ENCODE results near the gene DTNB.
"Not testable (repeated sequence)": the region's sequence is repeated elsewhere in the genome, so short reads cannot be mapped to it uniquely, and the experiment has no call there.

DTNB gene

DNA sequence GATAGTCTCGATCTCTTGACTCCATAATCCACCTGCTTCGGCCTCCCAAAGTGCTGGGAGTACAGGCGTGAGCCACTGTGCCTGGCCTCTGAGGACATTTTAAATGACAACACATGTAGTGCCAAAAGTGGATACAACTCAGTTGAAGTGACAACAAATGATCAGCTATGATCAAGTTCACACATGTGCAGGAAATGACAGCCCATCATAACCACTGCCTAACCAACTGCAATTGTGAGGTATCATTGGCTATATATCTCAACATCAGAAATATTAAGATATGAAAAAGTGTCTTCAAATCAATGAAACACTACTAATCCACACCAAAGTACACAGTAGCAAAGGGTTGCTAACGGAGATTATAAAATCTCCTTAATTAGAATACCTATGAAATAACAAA is 84.8 kb downstream of the DTNB start:
- no peak for DNase-seq (ENCODE audit: low spot score)

DNA sequence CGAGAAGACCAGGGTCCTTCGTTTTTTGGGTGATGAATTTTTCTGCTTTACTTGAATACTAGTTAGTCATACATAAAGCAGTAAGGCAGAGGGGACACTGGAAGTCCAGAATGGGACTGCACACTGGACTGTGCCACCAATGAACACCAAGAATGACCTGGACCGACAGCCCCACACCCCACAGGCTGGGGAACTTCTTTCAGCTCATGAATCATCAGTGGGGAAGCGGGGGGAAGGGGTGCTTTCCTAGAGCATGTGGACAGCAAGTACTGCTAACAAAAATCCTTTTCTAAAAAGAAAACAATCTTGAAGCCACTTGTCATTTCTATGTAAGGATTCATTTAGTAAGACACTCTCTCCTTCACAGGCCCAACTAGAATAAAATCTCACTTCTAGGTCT is 86.0 kb downstream of the DTNB start:
- no peak for DNase-seq (ENCODE audit: low spot score)

DNA sequence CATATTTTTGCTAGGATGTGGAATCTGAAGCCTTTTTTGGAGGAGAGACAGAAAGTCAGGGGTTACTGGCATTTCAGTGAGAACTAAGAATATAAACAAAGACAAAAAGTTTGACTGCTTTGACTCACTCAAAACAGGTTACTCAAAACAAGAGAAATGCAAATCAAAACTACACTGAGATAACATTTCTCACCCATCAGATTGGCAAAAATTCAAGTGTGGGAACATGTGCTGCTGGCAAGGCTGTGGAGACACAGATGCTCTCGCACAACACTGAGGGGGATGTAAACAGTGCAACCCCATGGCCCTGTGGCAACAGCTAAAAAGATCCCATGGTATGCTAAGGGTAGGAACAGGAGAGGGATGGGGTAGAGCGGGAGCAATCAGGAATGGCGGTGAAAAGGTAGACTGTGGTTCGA is 86.6 kb downstream of the DTNB start:
- no peak for DNase-seq (ENCODE audit: low spot score)

DNA sequence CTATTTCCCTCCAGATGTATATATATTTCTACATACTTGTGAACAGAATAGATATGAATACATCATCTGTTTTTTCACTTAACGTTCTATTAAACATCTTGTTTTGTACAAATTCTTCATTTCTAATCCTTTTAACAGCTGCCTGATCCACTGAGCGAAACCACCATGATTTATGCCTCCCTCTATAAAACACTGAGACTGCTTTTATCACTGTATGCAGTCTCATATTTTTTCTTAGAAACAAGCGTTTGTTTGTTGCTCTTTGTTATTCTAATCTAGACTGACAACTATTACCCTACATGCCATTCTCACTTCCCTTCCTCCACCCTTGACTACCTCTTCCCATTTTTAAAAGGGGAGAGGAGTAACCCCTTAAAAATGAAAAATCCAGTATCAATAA is 88.2 kb downstream of the DTNB start:
- no peak for DNase-seq (ENCODE audit: low spot score)

DNA sequence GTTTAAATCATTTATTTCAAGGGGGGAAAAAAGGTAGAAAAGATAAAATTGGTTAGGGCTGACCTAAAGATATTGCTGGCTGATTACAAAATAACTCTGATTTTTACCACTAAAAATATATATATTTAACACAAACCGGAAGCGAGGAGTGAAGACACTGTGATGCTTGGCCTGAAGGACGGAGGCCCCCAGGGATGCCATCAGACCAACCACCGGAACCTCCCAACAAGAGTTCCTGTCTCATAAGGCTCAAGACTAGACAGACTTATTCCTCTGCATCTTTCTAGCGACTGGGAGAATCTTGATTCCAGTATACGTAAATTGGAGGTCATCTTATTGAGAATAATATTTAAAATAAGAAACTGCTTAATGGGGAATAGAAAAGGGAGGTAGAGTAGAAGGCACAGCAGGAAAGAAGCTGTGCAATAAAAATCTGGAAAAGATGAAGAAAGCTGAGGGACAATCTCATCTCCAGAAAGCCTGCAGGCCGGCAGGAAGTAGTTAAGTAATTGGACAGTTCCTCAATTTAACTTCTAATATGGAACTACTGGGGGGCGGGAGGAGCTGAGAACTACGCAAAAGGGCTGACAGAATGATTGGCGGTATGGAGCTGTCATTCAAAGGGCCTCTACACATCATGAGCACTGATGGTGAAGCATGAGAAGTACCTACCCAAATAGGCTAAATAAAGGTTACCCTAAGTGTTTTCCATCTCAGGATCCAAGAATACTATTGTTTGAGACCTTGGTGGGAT is 91.1 kb downstream of the DTNB start:
- DNase-seq (ENCODE audit: low spot score), result no peak

DNA sequence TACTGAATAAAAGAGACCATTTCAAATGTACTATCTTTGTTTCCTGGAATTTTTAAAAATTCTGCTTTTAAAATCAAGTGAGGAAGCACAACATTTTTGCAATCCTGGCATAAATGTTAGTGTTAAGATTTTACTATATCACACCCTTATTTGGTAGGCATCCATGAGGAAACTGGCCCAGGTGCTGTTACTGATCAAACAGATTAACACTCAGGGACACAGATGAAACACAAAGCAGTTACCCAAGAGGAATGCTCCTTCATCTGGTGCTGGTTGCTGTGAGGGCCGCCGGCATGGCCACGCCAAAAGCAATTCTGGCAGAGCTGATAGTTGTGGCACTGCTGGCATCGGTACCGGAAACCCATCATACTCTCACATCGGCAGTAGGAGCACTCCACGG is 96.8 kb downstream of the DTNB start:
- no peak for DNase-seq (ENCODE audit: low spot score)

DNA sequence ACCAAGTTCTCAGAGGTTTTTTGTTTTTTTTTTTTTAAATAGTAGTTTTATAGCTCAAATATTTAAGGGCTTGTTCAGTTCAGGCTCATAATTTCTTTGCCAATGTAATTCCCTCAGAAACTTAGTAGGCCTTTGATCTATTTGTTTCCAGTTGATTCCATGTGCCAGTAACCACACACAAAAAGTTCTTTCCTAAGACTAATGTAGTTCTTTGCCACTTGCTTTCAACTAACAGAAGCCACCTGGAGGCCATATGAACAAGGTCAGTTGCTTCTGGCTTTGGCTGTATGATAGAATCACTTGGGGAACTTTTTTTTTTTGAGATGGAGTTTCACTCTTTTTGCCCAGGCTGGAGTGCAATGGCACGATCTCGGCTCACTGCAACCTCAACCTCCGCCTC is 100.7 kb downstream of the DTNB start:
- no peak for DNase-seq (ENCODE audit: low spot score)

DNA sequence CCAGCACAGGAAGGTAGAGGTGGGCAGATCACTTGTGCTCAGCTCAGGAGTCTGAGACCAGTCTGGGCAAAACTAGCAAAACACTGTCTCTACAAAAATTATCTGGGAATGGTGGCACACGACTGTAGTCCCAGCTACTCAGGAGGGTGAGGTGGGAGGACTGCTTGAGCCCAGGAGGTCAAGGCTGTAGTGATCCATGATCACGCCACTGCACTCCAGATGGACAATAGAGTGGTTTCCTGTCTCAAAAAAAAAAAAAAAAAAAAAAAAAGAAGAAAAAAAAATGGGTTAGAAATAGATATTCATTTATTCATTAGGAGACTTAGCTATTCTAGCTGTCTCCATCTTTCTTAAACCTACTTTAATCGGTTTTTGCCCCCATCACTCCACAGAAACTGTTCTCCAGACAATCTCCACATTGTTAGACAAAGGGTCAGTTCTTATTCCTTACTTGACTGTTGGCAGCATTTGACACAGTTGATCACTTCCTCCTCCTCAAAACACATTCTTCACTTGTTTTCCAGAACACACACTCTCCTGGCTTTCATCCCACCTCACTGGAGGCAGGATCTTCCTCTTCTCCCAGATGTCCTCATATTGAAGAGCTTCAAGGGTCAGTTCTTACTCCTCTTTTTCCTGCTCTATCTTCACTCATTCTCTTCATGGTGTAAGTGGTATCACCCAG is 103.1 kb downstream of the DTNB start:
- peak; percentile 96 for DNase-seq (ENCODE audit: low spot score)

DNA sequence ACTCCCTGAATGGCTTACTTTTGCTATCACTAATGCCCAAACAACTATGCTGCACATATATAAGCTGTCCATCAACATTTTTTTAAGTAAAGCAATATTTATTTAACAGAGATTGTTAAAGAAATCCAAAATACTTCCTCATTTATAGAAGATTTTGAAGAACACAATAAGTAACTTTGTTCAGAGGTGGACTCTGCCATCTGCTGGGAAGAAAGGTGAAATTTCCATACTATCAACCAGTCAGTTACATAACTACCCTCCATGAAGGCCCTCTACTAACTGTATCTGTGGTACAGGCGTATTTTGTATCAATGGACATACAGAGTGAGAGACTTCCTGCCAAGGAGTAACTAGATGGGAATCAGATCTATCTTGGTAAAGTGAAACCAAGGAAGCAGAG is 106.0 kb downstream of the DTNB start:
- DNase-seq (ENCODE audit: low spot score), result peak; percentile 77

DNA sequence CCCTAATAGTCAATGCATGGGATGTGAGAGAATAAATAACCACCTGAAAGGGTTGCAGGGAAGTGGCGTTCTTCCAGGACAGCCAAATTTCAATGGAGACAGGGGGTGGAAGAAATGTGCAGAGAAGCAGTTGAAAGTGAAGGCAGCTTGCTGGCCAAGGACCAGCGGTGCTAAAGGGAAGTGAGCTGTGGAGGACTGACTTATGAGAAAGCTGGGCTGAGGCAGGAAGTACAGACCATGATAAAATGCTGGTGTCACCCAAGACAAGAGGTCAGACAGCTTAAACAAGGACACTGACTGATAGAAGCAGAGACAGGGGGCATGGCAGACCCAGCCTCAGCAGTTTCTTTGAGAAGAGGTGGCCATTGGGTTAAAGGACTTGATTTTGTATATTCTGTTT is 106.7 kb downstream of the DTNB start:
- DNase-seq (ENCODE audit: low spot score), result no peak

DNA sequence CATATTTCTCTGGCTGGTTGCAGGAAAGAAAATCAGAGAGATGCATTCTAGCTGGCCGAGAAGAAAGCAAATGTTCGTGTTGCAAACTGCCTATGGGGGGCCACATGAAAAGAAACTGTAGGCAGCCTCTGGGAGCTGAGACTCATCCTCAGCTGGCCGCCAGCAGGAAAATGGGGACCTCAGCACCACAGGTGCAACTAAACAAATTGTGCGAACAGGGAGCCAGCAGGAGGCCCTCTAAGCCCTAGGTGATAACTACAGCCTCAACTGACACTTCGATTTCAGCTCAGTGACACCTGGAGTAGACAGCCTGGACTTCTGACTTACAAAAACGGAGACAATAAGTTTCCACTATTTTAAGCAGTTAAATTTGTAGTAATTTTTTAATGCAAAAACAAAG is 107.3 kb downstream of the DTNB start:
- no peak for DNase-seq (ENCODE audit: low spot score)

DNA sequence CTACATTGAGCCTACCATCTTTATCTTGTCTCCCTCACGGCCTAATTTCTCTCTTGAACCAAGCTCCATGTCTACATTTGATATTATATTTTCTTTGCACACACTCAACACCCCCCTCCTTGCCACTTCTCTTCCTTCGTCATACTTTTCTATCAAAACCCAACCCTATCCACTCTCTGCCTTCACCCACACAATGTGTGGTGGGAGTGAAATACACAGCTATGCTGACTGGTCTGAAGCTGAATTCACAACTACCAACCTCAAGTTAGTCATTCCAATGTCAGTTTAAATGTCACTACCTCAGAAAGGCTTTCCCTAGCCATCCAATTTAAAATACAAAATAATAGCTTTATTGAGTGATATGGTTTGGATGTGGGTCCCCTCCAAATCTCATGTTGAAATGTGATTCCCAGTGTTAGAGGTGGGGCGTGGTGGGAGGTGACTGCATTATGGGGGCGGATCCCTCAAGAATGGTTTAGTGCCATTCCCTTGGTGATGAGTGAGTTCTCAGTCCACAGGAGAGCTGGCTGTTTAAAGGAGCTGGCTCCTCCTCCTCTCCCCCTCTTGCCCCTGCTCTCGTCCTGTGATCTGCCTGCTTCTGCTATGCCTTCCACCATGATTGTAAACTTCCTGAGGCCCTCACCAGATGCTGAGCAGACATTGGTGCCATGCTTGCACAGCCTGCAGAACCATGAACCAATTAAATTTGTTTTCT is 112.1 kb downstream of the DTNB start:
- no peak for DNase-seq (ENCODE audit: low spot score)

DNA sequence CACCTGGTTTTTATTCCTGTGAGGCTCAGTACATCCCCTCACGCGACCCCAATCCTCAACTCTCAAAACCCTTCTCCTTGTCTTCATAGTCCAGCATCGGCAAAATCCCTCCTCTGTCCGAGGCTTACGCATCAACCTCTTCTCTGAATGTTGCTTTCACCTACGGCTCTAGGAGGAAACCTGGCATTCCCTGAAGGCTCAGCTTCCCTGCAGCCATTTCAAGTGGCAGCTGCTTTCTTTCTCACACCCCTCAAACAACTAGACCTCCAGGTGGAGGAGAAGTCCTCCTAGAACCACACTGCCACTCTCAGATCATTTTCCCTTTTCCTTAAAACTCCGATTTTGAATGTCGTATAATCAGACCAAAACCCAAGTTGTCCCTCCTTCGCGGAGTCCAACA is 114.2 kb downstream of the DTNB start:
- no peak for DNase-seq (ENCODE audit: low spot score)

DNA sequence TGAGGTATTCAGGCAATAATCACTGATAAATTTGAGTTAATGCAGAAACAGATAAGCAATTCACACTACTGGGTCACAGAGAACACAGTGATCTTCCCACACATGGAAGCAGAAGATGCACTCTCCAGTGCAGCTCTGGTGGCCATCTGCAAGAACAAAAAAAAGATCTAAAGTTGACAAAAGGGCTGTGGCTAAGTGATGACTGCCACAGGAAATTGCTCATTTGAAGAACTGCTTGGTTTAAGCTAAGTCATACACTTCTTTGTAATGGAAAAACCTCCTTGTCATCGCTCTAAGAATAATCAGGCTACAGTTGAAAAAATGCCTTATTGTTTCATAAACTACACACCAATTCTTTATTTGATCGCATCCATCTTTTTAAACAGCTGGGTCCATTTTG is 115.1 kb downstream of the DTNB start:
- DNase-seq (ENCODE audit: low spot score), result peak; percentile 76

DNA sequence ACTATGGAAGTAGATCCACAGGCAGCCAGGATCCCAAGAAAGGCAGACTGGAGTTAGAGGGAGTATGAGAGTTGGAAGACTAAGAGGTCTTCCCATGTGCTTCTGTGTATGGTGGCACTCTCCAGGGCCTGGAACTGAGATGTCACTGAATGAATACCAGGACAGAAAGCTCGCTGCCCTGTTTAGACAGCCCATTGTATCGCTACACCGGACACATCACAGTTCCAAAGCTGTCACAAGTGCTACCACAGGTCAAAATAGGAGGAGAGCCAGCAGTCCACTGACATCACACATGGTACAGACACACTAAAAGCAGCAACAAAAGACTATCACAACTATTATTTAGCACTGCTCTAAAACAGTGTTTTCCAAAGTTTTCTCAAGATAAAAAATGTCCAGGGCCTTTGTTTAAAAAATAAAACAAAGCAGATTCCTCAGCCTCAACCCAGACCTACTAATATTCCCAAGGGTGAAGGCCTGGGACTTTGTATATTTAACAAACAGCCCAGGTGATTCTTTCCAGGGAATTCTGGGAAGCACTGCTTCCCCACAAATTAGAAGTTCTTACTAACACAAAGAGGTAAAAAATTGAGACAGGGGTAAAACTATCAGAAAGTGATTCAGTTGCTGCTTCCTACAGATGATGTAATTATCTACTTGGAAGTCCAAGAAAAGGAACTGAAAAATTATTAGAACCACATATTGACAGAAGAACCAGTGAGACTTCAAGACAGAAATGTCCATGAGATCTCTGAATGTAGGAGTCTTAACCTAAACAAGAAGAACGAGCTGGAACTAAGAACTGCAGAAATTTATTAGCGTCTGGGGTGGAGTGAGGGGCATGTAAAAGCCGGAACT is 116.0 kb downstream of the DTNB start:
- DNase-seq (ENCODE audit: low spot score), result no peak

DNA sequence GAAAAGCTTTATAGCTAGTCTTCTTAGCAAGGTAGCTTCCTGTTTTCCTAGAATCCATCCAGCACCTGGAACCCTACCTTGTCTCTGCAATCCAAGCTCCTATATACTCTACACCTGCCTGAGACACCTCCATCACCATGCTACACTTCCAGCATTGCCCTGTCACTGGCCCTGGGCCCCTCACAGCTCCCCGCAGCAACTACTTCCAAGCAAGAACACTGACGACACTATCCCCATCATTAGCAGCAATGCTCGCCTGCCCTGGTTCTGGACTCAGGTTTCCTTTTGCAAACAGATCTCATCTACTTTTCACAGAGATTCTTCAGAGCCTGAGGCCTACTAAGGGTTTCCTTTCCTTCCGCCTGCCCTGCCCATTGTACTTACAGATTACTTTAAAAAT is 121.1 kb downstream of the DTNB start:
- no peak for DNase-seq (ENCODE audit: low spot score)

DNA sequence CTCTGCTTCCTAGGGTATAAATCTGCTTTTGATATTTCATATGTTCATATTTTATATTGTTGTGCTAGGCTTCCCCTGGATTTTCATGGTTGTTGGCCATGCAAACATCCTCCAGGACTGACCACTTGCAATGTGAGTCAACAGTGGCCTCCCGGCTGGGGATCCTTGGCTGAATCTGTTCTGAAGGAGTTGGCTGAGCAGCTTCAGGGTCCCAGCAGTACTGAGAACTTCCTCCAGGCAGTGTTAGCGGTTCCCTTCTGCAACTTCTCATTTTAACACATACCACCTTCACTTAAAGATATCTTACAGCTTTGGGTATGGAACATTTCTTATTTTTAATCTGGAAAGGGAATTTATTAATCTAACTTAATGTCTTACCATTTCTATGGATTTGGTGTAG is 122.1 kb downstream of the DTNB start:
- no peak for DNase-seq (ENCODE audit: low spot score)

DNA sequence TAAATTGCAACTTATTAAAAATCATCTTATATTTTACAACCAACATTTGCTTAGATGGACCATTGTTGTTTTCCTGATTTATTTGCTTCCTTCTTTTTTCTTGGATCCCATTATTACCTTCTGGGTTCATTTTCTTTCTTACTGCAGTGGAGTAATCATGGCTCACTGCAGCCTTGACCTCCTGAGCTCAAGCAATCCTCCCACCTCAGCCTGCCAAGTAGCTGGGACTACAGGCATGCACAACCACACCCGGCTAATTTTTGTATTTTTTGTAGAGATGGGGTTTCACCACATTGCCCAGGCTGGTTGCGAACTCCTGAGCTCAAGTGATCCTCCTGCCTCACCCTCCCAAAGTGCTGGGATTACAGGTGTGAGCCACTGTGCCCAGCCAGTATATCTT is 123.8 kb downstream of the DTNB start:
- not testable (repeated sequence) for DNase-seq (ENCODE audit: low spot score)

DNA sequence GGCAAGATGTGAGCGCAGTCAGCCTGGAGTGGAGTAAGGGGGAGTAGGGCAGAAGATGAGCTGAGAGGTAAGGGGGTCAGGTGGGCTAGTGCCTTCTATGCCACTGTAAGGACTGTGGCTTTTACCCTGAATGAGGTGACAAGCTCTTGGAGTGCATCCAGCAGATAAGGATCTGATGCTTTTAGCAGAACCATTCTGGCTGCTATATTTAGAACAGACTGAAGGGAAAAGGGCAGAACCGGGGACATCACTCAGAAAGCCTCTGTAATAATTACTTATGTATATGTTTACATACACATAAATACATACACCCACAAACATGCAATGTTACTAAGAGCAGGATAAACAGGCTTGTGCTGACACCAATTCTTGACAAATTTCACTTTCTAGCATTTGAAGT is 124.8 kb downstream of the DTNB start:
- DNase-seq (ENCODE audit: low spot score), result no peak

DNA sequence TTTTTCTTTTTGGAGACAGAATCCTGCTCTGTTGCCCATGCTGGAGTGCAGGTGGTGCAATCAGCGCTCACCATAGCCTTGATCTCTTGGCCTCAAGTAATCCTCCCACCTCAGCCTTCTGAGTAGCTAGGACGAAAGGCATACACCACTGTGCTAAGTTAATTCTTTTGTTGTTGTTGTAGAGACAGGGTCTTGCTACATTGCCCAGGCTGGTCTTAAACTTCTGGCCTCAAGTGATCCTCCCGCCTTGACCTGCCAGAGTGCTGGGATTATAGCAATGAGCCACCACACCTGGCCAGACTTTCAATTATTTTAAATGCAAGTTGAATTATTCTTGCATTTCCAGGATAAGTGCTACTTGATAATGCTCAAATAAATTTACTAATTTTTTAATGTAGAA is 126.5 kb downstream of the DTNB start:
- no peak for DNase-seq (ENCODE audit: low spot score)

DNA sequence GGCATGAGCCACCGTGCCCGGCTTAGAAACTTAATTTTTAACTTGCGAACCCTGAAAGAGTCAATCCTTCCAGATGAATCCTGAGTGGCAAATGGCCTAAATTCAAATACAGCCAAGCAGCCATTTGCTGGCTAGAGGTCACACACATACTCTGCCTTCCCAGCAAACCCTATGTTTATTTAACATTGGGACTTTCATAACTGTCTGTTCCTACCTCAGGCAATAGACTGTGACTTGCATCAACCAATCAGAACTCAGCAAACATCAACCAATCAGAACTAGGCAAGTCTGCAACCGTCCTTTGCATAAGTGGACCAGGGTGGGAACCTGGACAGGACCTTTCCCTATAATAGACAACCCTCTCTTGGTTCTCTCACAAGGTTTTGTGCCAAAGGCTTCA is 127.5 kb downstream of the DTNB start:
- DNase-seq (ENCODE audit: low spot score), result no peak

DNA sequence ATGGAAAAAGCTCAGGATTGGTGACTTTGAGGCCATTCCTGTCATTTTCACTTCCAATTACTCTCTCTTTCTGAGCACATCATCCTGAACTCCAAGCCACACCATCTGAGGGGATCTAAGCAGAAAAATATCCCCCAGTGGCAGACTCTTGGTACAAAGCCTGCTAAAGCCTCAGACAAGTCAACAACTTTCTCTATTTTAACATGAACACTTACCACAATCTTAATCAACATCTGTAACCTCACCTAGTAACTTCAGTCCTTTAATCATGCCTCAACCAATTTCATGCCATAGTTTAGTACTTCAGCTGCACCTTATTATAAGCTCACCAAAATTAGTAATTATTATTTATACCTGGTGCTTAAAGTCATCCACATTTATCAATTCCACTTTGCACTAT is 128.9 kb downstream of the DTNB start:
- DNase-seq (ENCODE audit: low spot score), result no peak

All from COLO829 (cell line).